DOHH2 (cell line): ENCODE measurements around the gene TCF12.

Source experiments
- CTCF ChIP-seq: fragments of 200-600 bp; sonication (generic); IDR thresholded peaks from one replicate; pipeline ENCODE4 v1.5.1; 2014; ENCODE audit warnings: antibody characterized with exemption, mild to moderate bottlenecking, low read depth, low read length; ENCODE audit not compliant: poor library complexity, severe bottlenecking
- EZH2phosphoT487 ChIP-seq: fragments of 200-600 bp; sonication (generic); IDR thresholded peaks from 2 replicates; pipeline ENCODE4 v1.6.1; 2017; ENCODE audit warnings: borderline replicate concordance, mild to moderate bottlenecking, antibody characterized with exemption, low read length, moderate library complexity, mixed read lengths

GRCh38 chr15:57255751-57256341, 337.4 kb downstream of the TCF12 start:
- TF ChIP-seq CTCF (no peak), EZH2phosphoT487 (no peak)
